ENCODE measurements around the gene GOLGA8F.
"Not testable (repeated sequence)": the region's sequence is repeated elsewhere in the genome, so short reads cannot be mapped to it uniquely, and the experiment has no call there.

GRCh38 chr15:28402774-28403435, 24.4 kb downstream of the GOLGA8F start:
- not testable (repeated sequence) for TF ChIP-seq CTCF, POLR2A, POLR2AphosphoS5, EP300 (IDR thresholded peaks at IDR 0.05)

Measured in upper lobe of left lung (tissue), 4 donors.